ENCODE measurements around the gene DMAC1. TPM values are rescaled to one million over a fixed set of nuclear protein-coding genes. Genes with fewer than 3 reads are reported as not detected.

The DMAC1 gene
- total RNA-seq, 1 donor from 2014 or later: 62.3 TPM

- H3K9me3 Mint-ChIP-seq: no peaks in the 10 kb centered on the region
- H3K36me3 Mint-ChIP-seq (ENCODE audit: low read depth): peaks cover 9% of the 10 kb centered on the region
- no peak overlapping the region for H3K27ac Mint-ChIP-seq (ENCODE audit: unreplicated experiment)
Observed at GRCh38 chr9:7791394-7791793, 8.2 kb downstream of the DMAC1 start.

GRCh38 chr9:7790819-7791182 is 8.8 kb downstream of the DMAC1 start:
- no peak overlapping the region for H3K27ac Mint-ChIP-seq (ENCODE audit: unreplicated experiment)
- H3K27me3 Mint-ChIP-seq (ENCODE audit: low read depth): no peaks in the 10 kb centered on the region
- no peak overlapping the region for H3K4me3 Mint-ChIP-seq
- peaks cover 9% of the 10 kb centered on the region for H3K36me3 Mint-ChIP-seq (ENCODE audit: low read depth)
- no peak for DNase-seq (ENCODE audit: low read depth, low spot score)
- no peak for TF ChIP-seq CTCF (conservative IDR thresholded peaks at IDR 0.05)
- no peaks in the 10 kb centered on the region for H3K9me3 Mint-ChIP-seq
- H3K4me1 Mint-ChIP-seq: no peaks in the 10 kb centered on the region

More at GRCh38 chr9:7791394-7791793, 8.2 kb downstream of the DMAC1 start:
- no peak overlapping the region for H3K4me3 Mint-ChIP-seq
- H3K4me1 Mint-ChIP-seq: no peaks in the 10 kb centered on the region
- no peak for TF ChIP-seq CTCF (conservative IDR thresholded peaks at IDR 0.05)
- H3K27me3 Mint-ChIP-seq (ENCODE audit: low read depth): no peaks in the 10 kb centered on the region
- DNase-seq (ENCODE audit: low read depth, low spot score): no peak

GRCh38 chr9:7790022-7790818 is 9.4 kb downstream of the DMAC1 start:
- H3K9me3 Mint-ChIP-seq: no peaks in the 10 kb centered on the region
- peaks cover 9% of the 10 kb centered on the region for H3K36me3 Mint-ChIP-seq (ENCODE audit: low read depth)
- TF ChIP-seq CTCF (conservative IDR thresholded peaks at IDR 0.05): no peak
- DNase-seq (ENCODE audit: low read depth, low spot score): no peak
- no peak overlapping the region for H3K27ac Mint-ChIP-seq (ENCODE audit: unreplicated experiment)
- H3K4me3 Mint-ChIP-seq: no peak overlapping the region
- no peaks in the 10 kb centered on the region for H3K27me3 Mint-ChIP-seq (ENCODE audit: low read depth)
- H3K4me1 Mint-ChIP-seq: no peaks in the 10 kb centered on the region

- H3K4me1 Mint-ChIP-seq: no peaks in the 10 kb centered on the region
- no peak overlapping the region for H3K27ac Mint-ChIP-seq (ENCODE audit: unreplicated experiment)
- TF ChIP-seq CTCF (conservative IDR thresholded peaks at IDR 0.05): no peak
- H3K4me3 Mint-ChIP-seq: no peak overlapping the region
- DNase-seq (ENCODE audit: low read depth, low spot score): no peak
- peaks cover 7% of the 10 kb centered on the region for H3K36me3 Mint-ChIP-seq (ENCODE audit: low read depth)
- H3K27me3 Mint-ChIP-seq (ENCODE audit: low read depth): no peaks in the 10 kb centered on the region
- no peaks in the 10 kb centered on the region for H3K9me3 Mint-ChIP-seq
Observed at GRCh38 chr9:7788772-7789171, 10.8 kb downstream of the DMAC1 start.

GRCh38 chr9:7785813-7786212 is 13.8 kb downstream of the DMAC1 start:
- H3K36me3 Mint-ChIP-seq (ENCODE audit: low read depth): no peaks in the 10 kb centered on the region
- no peak for TF ChIP-seq CTCF (conservative IDR thresholded peaks at IDR 0.05)
- no peaks in the 10 kb centered on the region for H3K9me3 Mint-ChIP-seq
- no peak for DNase-seq (ENCODE audit: low read depth, low spot score)
- H3K27me3 Mint-ChIP-seq (ENCODE audit: low read depth): no peaks in the 10 kb centered on the region
- H3K4me3 Mint-ChIP-seq: no peak overlapping the region
- H3K27ac Mint-ChIP-seq (ENCODE audit: unreplicated experiment): no peak overlapping the region
- H3K4me1 Mint-ChIP-seq: peaks cover under 1% of the 10 kb centered on the region

All from neural crest cell (in vitro differentiated cells).